GM18505 (cell line): ENCODE measurements around the gene BMP7.

Experiments used
- ATAC-seq: cut with Tn5 transposase; IDR thresholded peaks from one replicate; pipeline ENCODE4 v1.9.1; 2021; ENCODE audit not compliant: unreplicated experiment
- POLR2A ChIP-seq: IDR thresholded peaks from 4 replicates; pipeline ENCODE4 v1.6.1; 2011; ENCODE audit warnings: borderline replicate concordance; ENCODE audit not compliant: insufficient read depth, insufficient read length; ENCODE audit errors: extremely low read depth

BMP7 gene

DNA sequence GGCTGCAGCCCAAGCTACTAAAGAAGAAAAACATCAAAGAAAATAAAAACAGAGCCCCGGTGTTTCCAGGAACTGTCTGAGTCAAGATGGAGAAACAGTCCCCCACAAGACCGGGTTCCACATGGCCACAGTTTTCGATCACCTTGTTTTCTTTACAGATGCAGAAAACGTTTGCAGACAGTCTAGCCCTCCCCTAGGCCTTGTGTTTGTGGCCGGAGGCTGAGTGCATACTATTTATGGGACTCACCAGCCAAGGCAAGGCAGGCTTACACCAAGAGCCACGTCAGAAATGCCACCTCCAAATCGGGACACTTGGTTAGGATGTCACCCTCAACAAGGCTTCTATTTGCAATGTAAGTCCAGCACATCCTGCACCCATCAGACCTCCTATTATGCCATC lies 97.3 kb downstream of the BMP7 start:
- ATAC-seq: no peak
- TF ChIP-seq POLR2A: no peak

DNA sequence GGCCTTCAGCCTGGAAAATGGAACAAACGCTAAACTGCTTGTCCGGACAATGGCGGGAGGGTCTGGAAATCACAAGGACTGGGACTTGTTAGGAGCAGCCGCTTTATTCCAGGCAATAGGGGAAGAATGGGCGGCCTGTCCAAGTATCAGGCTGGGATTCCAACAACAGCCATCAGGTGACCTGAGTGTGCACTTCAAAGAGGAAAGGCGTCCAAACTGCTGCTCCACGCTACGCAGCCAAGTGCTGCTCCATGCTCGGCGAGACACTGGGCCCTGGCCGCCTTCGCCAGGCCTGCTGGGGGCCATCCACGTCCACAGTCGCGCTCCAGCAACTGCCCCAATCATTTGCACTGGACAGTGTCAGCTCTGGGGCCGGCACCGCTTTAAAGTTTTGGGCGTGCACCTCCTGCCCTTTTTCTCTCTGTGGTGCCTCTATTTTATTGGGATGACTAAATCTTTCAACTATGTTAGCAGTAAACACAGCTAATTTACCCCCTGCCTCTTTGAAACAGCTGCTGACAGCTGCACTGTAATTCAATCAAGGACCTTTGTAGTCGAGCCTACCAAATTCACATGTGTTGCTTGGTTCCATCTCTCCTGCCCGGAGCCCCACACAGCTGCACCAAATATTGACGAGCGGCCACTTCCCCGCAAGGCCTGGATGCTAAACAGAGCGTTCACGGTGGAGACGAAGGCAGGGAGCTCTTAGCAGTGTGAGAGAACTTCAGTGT lies 98.3 kb downstream of the BMP7 start:
- TF ChIP-seq POLR2A: no peak
- no peak for ATAC-seq

DNA sequence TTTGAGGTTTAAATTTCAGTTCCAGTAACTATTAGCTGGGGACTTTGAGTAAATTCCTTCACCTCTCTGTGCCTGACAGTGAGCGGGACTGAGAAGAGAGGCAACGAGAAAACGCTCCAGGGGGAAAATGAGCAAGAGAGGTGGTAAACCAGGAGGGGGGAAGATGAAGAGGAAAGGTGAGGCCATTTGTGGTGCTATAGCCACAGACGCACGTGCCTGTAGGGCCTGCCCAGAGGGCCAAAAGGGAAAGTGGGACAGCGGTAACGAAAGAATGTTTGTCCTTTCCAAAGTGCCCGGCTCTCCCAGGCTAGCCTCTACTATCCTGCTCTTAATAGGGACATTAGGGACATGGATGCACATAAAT lies 99.2 kb downstream of the BMP7 start:
- ATAC-seq: no peak
- TF ChIP-seq POLR2A: no peak

DNA sequence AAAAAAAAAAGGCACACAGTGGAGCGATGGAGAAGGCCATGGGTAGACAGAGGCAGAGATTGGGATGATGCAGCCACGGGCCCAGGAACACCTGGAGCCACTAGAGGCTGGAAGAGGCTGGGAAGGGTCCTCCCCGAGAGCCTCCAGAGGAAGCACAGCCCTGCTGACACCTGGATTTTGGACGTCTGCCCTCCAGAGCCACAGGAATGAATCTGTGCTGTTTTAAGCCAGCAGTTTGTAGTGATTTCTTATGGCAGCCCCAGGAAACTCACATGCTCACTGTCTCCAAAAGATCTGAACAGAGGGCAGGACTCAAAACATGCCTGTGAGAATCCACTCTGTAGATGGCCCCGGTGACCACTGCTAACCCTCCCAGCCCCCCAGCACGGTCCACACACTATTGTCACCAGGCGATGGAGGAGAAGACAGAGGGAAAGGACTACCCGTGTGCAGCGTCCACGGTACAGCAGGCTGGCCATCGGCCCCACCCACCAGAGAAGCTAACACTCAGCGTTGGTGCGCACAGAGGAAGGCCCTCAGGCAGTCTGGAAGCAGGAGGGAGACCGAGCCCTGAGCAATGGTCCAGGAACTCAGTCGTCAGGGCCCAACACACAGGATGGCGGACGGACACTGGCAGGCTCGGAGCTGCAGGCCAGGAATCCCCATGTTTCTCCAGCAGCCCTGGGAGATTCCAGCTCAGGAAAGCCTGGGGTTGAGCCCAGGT lies 99.7 kb downstream of the BMP7 start:
- ATAC-seq: no peak
- no peak for TF ChIP-seq POLR2A

DNA sequence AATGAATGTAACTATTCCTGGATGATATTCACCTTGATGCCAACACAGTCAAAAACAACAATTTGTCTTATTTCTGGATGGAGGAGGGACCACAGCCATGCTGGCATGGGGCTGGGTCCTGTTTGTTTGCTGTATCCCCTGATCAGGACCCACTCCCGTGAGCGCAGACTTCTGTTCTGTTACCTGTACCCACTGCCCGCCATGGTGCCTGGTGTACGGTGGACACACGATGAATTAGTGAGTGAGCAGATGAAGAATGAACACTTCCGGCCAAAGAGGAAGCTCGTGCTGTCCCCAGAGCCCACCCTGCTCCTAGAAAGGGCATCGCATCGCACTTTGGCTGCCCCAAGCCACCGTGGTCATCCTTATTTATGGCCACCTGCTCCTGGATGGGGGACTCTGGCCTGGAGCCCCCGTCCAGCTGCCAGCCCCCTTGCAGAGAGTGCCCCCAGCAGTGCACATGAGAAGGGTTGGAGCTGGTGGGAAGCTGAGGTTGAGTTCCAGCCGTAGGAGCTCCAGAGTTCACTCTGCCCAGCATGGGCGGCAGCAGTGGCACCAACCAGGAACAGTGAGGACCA lies 100.9 kb downstream of the BMP7 start:
- ATAC-seq: no peak
- TF ChIP-seq POLR2A: no peak

DNA sequence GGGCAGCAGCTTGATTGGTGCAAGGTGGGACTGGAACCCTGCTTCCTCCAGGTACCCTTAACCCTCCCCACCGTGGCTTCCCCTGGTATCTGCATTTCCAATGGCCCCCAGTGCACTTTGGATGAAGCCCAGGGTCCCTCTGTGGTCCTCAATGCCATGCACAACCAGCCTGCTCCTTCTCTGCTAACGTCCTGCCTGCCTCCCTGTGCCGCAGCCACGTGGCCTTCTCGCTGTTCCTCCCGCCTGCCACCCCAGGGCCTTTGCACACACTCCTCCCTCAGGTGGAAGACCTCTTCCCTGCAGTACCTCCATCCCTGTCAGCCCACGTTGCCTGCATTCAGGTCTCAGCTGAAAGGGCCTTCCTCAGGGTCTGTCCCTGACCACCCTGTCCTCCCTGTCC lies 101.6 kb downstream of the BMP7 start:
- TF ChIP-seq POLR2A: no peak
- no peak for ATAC-seq

DNA sequence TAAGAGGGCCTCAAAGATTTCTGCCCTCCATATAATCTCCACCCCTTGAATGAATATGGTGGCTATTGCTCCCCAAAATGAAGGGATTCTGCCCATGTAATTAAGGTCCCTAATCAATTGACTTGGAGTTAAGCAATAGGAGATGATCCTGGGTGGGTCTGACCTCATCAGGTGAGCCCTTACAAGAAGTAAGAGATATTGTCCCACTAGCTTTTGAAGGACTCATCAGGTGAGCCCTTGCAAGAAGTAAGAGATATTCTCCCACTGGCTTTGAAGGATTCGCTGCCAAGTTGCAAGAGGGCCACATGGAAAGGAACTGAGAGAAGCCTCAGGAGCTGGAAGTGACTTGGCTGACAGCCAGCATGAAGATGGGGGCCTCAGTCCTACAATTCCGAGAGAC lies 103.4 kb downstream of the BMP7 start:
- no peak for TF ChIP-seq POLR2A
- ATAC-seq: no peak

DNA sequence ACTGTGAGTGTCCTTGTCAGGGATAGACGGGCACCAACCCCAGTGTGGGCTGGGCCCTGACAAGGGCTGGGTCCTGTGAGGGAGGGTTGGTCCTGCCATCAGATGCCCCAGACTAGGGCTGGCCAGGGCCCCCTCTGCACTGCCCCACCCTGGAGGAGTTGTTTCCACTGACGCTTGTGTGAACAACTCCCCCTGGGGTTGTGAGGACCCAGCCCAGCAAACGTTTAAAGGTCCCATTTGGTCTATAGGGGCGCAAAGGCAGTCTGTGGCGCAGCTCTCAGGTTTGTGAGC lies 104.1 kb downstream of the BMP7 start:
- TF ChIP-seq POLR2A: no peak
- no peak for ATAC-seq

DNA sequence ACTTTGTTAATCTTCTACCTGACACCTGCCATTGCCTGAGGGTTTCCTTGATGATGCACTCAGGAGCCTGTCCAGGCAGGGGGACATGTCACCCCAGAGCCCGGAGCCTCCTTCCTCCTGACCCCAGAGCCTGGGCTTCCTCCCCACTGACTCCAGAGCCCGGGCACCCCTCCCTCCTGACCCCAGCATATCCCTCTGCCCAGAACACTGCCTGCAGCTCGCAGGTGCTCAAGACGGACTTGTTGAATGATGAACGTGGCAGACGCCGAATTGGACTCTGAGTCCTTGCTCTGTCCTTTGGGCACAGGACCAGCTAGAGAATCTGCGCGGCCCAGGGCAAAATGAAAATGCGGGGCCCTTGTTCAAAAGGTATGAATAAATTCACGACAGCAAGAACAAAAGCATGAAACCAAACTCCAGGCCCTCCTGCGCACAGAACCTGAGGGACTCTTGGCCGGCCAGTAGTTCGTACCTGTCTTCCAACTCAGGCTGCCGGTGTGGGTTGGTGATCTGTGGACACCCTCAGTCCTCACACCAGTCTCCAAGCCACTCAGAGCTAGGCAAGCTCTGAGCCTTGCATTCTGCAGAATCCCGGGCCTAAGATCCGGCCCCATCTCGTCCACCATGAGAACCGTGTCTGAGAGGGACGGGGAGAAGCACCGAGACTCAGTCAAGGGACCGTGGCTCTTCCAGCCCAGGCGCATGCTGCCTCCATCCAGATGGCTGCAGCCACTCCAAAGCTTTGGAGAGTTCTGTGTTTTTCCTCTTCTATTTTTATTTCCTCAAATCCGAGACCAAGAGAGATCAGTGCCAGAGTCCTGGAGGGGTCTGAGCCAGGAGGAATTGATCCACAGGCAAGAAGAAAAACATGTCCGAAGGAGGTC lies 104.7 kb downstream of the BMP7 start:
- no peak for TF ChIP-seq POLR2A
- ATAC-seq: no peak

DNA sequence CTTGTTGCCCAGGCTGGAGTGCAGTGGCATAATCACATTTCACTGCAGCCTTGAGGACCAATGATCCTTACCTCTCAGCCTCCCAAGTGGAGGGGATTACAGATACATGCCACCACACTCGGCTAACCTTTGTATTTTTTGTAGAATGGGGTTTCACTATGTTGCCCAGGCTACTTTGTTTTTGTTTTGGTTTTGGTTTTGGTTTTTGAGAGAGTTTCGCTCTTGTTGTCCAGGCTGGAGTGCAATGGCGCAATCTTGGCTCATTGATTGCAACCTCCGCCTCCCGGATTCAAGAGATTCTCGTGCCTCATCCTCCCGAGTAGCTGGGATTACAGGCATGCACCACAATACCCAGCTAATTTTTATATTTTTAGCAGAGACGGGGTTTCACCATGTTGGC lies 105.5 kb downstream of the BMP7 start:
- ATAC-seq: no peak
- no peak for TF ChIP-seq POLR2A

DNA sequence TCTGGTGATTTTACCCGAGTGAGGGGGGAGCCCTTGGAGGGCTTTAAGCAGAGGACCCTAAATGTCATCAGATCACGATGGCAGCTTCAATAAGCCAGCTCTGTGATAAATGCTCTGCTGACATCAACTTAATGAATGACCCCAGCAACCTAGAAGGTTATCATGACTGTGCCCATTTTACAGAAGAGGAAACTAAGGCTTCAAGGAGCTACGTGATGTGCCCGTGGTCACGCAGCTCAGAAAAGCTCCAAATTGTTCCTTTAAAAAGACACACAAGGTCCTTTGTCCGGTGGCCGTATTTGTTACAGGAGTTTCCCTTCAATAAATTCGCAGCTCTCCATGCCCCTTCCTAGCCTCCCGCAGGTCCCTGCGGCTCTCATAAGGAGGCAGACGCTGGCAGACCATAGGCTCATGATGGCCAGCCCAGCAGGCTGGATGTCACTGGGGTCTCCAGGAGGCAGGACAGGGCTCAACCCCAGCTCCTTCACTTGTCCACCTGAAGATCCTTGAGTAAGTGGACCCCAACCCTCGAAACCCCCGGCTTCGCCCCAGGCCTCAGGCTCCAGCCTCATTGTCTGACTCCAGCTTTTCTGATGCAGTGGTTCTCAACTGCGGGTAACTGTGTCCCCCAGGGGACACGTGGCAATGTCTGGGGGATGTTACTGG lies 106.4 kb downstream of the BMP7 start:
- ATAC-seq: no peak
- TF ChIP-seq POLR2A: no peak

DNA sequence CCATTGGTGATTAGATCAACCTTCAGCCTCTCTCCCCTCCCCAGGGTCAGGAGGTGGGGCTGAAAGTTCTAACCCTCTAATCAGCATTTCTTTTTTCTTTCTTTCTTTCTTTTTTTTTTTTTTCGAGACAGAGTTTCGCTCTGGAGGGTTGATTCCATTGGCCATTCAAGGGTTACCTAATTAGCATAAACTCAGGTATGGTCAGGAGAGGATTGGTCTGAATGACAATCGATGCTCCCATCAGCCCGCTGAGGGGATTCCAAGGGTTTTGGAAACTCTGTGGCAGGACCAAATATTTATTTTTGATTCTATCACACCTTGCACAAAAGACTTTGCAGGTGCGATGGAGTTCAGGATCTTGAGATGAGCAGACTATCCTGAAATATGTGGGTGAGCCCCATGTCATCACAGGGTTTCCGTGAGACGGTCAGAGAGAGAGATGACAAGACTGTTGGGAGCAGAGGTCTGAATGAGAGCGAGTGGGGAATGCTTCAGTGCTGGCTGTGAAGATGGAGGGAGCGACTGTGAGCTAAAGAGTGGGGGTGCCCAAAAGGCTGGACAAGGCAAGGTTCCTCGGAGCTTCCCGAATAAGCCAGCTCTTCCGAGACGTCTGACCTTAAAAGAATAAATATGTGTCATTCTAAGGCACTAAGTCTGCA lies 107.1 kb downstream of the BMP7 start:
- ATAC-seq: no peak
- TF ChIP-seq POLR2A: no peak
